Parathyroid adenoma (tissue), 2 donors: ENCODE results near the gene C5orf63.

Source experiments
- H2AFZ ChIP-seq: fragments of 300-600 bp; sonication (generic); one replicate; pipeline ENCODE4 v1.7.0; 2017; ENCODE audit warnings: antibody characterized with exemption, mild to moderate bottlenecking
- H3K27ac ChIP-seq: fragments of 300-600 bp; sonication (generic); one replicate; pipeline ENCODE4 v1.7.0; 2017
- H3K27me3 ChIP-seq: fragments of 300-600 bp; sonication (generic); one replicate; pipeline ENCODE4 v1.7.0; 2017; ENCODE audit warnings: low read length; ENCODE audit not compliant: control insufficient read depth, insufficient read depth
- H3K36me3 ChIP-seq: fragments of 300-600 bp; sonication (generic); one replicate; pipeline ENCODE4 v1.7.0; 2017; ENCODE audit warnings: low read length; ENCODE audit not compliant: control insufficient read depth, insufficient read depth
- H3K4me1 ChIP-seq: fragments of 300-600 bp; sonication (generic); one replicate; pipeline ENCODE4 v1.7.0; 2017; ENCODE audit warnings: control low read depth
- H3K4me2 ChIP-seq: fragments of 300-600 bp; sonication (generic); one replicate; pipeline ENCODE4 v1.7.0; 2017; ENCODE audit warnings: low read length
- H3K4me3 ChIP-seq: fragments of 300-600 bp; sonication (generic); one replicate; pipeline ENCODE4 v1.7.0; 2017; ENCODE audit warnings: low read depth, low read length
- H3K79me2 ChIP-seq: fragments of 300-600 bp; sonication (generic); one replicate; pipeline ENCODE4 v1.7.0; 2017; ENCODE audit warnings: control low read depth
- H3K9ac ChIP-seq: fragments of 300-600 bp; sonication (generic); one replicate; pipeline ENCODE4 v1.7.0; 2017; ENCODE audit warnings: mild to moderate bottlenecking
- H3K9me3 ChIP-seq: fragments of 300-600 bp; sonication (generic); one replicate; pipeline ENCODE4 v1.7.0; 2017; ENCODE audit warnings: low read length; ENCODE audit not compliant: control insufficient read depth
- CTCF ChIP-seq: fragments of 300-600 bp; sonication (generic); IDR thresholded peaks from one replicate; pipeline ENCODE4 v1.7.0; 2017; ENCODE audit warnings: antibody characterized with exemption, mild to moderate bottlenecking
- donor health status: primary hyperparathyroidism.

C5orf63 gene

GRCh38 chr5:127012916-127013315, 60.4 kb downstream of the C5orf63 start:
- Histone ChIP-seq H3K4me1 (no peaks in the 10 kb centered on the region), H3K9ac (no peak overlapping the region), H3K4me3 (no peak overlapping the region), H2AFZ (no peak overlapping the region), H3K27me3 (no peaks in the 10 kb centered on the region), H3K27ac (no peak overlapping the region), H3K4me2 (no peak overlapping the region), H3K9me3 (no peaks in the 10 kb centered on the region), H3K79me2 (no peaks in the 10 kb centered on the region), H3K36me3 (no peaks in the 10 kb centered on the region)
- no peak for TF ChIP-seq CTCF

GRCh38 chr5:127011961-127012644, 61.2 kb downstream of the C5orf63 start:
- H3K27ac ChIP-seq: no peak overlapping the region
- H3K27me3 ChIP-seq: no peaks in the 10 kb centered on the region
- H3K9me3 ChIP-seq: no peaks in the 10 kb centered on the region
- no peak overlapping the region for H3K4me3 ChIP-seq
- H3K79me2 ChIP-seq: no peaks in the 10 kb centered on the region
- H3K9ac ChIP-seq: no peak overlapping the region
- no peak for TF ChIP-seq CTCF
- H3K36me3 ChIP-seq: no peaks in the 10 kb centered on the region
- no peak overlapping the region for H2AFZ ChIP-seq
- no peak overlapping the region for H3K4me2 ChIP-seq
- no peaks in the 10 kb centered on the region for H3K4me1 ChIP-seq

- H3K4me1 ChIP-seq: no peaks in the 10 kb centered on the region
- H3K27me3 ChIP-seq: no peaks in the 10 kb centered on the region
- no peak overlapping the region for H3K9ac ChIP-seq
- H3K79me2 ChIP-seq: no peaks in the 10 kb centered on the region
- H3K4me2 ChIP-seq: no peak overlapping the region
- H3K36me3 ChIP-seq: no peaks in the 10 kb centered on the region
- no peak overlapping the region for H3K27ac ChIP-seq
- TF ChIP-seq CTCF: no peak
- no peaks in the 10 kb centered on the region for H3K9me3 ChIP-seq
- H3K4me3 ChIP-seq: no peak overlapping the region
- H2AFZ ChIP-seq: no peak overlapping the region
Measured at GRCh38 chr5:127011153-127011552, 62.1 kb downstream of the C5orf63 start.

GRCh38 chr5:127010362-127010761, 62.9 kb downstream of the C5orf63 start:
- TF ChIP-seq CTCF: no peak
- Histone ChIP-seq H3K27me3 (no peaks in the 10 kb centered on the region), H3K4me2 (no peak overlapping the region), H3K9ac (no peak overlapping the region), H3K4me3 (no peak overlapping the region), H3K36me3 (no peaks in the 10 kb centered on the region), H3K27ac (no peak overlapping the region), H3K79me2 (no peaks in the 10 kb centered on the region), H2AFZ (no peak overlapping the region), H3K9me3 (no peaks in the 10 kb centered on the region), H3K4me1 (no peaks in the 10 kb centered on the region)

- Histone ChIP-seq H3K4me3 (no peak overlapping the region), H2AFZ (no peak overlapping the region), H3K9ac (no peak overlapping the region), H3K4me1 (no peaks in the 10 kb centered on the region), H3K36me3 (no peaks in the 10 kb centered on the region), H3K4me2 (no peak overlapping the region), H3K27me3 (no peaks in the 10 kb centered on the region), H3K9me3 (no peaks in the 10 kb centered on the region), H3K79me2 (no peaks in the 10 kb centered on the region), H3K27ac (no peak overlapping the region)
- no peak for TF ChIP-seq CTCF
Measured at GRCh38 chr5:127009784-127010183, 63.5 kb downstream of the C5orf63 start.
